ENCODE data around the gene TPPP2.
A peak's percentile ranks its signal among the peaks of the same experiment; 100 is the strongest.
"Not testable (repeated sequence)": the region's sequence is repeated elsewhere in the genome, so short reads cannot be mapped to it uniquely, and the experiment has no call there.

TPPP2 gene

DNA sequence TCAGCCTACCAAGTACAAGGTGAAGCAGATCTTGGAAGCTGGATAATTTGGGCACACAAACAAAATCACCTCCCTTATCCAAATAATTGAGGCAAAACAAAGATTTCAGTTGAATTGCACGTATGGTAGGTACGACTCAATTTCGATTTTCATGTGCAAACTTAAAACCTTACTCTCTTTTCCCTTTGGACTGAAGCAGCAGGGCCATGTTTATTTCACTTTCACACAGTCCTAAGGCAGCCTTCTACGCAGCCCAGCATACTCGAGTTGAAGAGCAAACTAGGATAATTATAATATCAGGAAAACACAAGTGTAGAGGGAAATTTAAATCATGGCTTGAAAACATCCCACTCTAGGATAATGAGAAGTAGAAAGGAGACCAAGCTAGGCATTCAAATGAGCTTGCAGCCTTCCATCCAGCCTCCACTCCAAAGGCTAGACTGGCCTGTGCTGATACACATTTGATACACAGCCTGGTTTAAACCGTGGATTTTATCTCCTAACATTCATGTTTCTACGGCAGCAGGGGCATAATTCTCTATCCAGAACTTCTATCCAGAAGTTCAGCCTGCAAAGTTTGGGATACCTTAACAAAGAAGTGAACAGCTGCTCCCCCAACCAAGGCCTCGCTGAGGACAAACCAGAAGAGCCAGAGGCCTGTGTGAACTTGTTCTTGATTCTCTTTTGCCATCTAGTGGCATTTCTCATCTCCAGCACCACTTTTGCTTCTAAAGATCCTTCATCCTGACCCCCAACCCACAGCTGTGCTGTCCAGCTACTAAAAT, 9.8 kb downstream of the TPPP2 start:
- peak; percentile 77 for DNase-seq

- no peak for DNase-seq
These were observed 10.4 kb downstream of the TPPP2 start for GRCh38 chr14:21040370-21040925.

DNA sequence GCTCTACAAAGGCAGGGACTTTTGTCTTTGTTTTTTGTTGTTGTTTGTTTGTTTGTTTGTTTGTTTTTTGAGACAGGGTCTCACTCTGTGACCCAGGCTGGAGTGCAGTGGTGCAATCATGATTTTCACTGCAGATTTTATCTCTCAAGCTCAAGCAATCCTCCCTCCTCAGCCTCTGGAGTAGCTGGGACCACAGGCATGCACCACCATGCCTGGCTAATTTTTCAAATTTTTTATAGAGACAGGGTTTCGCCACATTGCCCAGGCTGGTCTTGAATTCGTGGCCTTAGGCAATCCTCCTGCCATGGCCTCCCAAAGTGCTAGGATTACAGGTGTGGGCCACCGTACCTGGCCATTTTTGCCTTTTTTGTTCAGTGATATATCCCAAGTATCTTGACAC, 10.9 kb downstream of the TPPP2 start:
- not testable (repeated sequence) for DNase-seq

GRCh38 chr14:21041676-21042433, 11.8 kb downstream of the TPPP2 start, which contains the start of gene RNASE7:
RNASE7 (plus strand) TSS chr14:21042362; CDS start chr14:21042993, 631 bp downstream.
- DNase-seq = no peak

GRCh38 chr14:21042918-21043317, 12.9 kb downstream of the TPPP2 start:
- no peak for DNase-seq

GRCh38 chr14:21043387-21043973, 13.5 kb downstream of the TPPP2 start:
- DNase-seq = peak; percentile 27

GRCh38 chr14:21043974-21044618, 14.1 kb downstream of the TPPP2 start:
- DNase-seq = peak; percentile 40

GRCh38 chr14:21047378-21047781, 17.4 kb downstream of the TPPP2 start:
- no peak for DNase-seq

- no peak for DNase-seq
These were observed 18.6 kb downstream of the TPPP2 start for GRCh38 chr14:21048638-21049037.

DNA sequence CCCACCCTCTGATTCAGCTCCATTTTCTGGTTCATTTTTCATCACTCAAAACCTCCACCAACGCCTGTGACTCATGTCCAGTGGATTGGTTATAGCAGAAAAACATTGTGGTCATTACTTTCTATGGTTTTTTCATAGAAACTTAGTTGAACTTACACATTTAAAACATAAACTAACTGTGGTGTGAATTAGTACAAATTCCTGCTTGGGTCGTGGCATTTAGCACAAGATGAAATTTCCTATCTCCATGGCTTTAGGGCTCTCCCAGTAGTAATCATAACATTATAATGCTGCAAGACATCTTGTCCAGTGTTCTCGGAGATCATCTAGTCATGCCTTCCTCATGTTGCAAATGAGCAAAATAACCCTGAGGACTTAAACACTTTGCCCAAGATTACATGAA, 19.3 kb downstream of the TPPP2 start:
- no peak for DNase-seq

DNA sequence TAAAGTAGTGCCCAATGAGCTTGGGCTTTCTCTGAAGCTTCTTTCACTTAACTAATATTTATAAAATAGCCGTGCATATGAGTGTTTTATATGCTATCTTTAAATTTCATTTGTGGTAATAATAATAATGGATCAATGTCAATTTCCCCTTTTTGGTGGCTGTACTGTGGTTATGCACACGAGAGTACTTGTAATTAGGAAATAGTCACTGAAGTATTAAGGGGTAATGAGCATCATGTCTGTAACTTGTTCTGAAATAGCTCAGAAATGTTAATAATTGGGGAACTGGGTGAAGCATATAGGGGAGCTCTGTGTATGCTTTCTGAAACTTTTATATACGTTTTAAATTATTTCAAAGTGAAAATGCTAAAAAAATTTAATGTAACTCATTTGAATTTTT, 20.6 kb downstream of the TPPP2 start:
- no peak for DNase-seq

- DNase-seq = no peak
These were observed 23.4 kb downstream of the TPPP2 start for GRCh38 chr14:21053184-21054122.

DNA sequence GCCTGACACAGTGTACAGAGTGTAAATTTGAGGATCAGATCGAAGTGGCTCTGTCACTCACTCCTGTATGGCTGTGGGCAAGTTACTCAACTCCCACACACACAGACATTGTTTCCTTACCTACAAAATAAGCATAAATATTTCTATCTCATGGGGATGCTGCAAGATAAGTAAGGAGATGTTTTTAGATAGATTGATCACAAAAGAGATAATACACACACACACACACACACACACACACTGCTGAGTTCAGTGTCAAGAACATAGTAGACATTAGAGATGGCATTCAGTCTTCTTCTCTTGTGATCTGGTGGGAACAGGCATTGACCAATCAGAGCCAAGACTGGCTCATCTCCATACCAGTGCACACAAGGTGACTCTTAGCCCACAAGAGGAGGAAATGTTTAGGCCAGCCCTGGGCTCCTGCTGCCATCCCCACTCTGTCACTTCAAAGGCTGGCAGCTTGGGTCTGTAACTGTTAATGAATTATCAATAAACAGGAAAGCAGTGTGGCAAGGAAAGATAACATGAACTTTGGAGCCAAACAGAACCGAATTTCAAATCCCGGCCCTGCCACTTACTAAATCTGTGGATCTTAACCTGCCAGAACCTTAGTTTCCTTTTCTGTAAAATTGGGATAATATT, 24.2 kb downstream of the TPPP2 start:
- no peak for DNase-seq

GRCh38 chr14:21054768-21055145, 24.7 kb downstream of the TPPP2 start:
- DNase-seq = no peak

DNA sequence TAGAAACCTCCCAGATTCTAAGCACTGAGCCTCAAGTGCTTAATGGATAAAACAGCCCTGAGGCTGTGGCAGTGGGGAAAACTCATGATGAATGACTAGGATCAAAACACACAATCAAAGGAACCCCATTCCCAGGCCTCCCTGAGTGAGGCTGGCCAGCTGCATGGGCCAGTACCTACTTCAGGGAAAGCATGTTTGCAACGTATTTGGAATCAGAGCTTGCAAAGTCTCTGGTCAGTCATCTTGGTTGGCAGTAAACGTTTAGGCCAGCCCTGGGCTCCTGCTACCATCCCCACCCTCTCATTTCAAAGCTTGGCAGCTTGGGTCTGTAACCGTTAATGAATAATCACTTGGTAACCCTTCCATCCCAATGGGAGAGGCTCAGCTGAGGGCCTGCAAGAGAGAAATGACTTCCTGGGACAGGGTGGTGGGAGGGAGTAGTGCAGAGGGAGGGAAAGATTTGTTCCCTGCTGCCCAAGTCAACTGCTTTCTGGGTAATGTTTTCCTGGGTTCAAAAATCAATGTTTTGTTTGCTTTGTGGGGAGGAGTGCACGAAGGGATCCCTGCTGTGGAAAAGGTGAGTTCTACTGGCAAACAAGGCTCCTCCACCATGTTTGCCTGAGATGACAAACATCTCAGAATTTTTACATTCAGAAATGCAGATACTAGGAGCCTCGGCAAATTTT, 25.6 kb downstream of the TPPP2 start:
- no peak for DNase-seq

DNA sequence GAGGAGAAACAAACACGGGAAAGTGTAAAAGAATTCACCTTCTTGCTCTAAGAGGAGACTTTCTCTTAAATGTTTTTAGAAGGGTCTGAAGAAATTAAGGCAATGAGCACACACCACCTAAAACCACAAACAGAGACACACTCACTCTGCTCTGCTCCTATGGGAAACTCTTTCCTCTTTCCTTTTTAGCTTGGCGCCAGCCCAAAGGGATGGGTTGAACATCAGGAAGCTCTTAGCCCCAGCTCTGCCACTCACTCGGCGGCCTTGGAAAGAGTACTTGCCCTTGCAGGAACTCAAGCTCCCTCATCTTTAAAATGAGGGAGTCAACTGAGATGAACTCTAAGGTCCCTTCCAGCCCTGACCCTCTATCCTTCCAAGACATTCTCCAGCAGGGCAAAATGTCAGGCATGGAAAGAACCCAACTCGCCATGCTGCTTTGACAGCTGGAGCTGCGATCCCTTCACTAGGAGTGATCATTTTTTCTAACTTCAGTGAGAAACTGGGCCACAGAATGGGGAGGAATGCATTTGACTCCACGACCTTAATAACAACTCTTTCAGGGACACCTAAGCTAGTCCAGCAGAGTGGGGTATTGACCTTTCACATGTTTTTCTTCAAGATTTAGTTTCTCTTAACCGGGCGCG, 26.6 kb downstream of the TPPP2 start:
- no peak for DNase-seq

- DNase-seq = no peak
These were observed 28.0 kb downstream of the TPPP2 start, which contains the start of gene RNASE8 for GRCh38 chr14:21057803-21058675. RNASE8 (plus strand) TSS chr14:21057822; CDS start chr14:21057893, 71 bp downstream.

GRCh38 chr14:21058903-21059302, 28.9 kb downstream of the TPPP2 start:
- DNase-seq = no peak
